Limb (tissue), 2 donors: ENCODE results near the gene AP1G2.
"Not testable (repeated sequence)": the region's sequence is repeated elsewhere in the genome, so short reads cannot be mapped to it uniquely, and the experiment has no call there.

Experiments
- DNase-seq, 2 donors: peaks; one replicate each; pipeline ENCODE4 v3.0.0-alpha.2; 2016; ENCODE audit errors: extremely low spot score in 2 of 2

Gene AP1G2

DNA sequence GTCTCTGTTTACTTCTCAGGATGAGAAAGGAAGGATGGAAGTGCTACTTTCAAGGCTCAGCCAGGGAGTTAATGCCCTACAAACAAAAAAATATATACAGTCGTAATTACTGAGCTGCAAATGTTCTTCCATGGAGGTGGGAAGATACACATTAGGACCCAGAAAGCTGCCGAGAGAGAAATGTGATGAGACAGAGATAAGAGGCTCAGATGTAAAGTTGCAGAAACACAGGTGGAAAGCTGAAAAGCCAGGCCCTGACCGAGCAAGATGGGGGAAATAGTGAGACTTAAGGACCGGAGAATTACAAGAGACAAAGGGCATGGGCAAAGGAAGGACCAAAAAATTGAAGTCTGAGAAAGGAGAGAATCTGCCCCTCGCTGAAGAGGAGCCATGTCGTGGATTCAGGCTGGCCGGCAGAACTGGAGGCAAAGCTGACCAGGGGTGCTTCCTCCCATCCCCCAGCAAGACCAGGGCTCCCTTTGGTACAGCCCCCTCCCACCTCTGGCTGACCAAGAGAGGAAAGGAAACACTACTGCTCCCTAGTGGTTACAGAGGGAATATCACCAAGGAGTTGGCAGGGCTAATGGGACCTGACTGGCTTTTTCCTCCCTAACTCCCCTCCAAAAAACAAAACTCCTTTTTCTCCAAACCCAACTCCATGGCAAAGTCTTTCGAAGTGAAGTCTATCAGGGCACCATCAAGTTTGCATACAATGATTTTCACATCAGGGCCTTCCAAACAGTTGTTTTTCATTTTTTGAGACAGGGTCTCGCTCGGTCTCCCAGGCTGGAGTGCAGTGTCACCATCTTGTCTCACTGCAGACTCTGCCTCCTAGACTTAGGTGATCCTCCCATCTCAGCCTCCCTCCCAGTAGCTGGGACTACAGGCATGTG, 28.1 kb downstream of the AP1G2 start:
- DNase-seq = peak in 1 of 2 donors; percentile 48

DNA sequence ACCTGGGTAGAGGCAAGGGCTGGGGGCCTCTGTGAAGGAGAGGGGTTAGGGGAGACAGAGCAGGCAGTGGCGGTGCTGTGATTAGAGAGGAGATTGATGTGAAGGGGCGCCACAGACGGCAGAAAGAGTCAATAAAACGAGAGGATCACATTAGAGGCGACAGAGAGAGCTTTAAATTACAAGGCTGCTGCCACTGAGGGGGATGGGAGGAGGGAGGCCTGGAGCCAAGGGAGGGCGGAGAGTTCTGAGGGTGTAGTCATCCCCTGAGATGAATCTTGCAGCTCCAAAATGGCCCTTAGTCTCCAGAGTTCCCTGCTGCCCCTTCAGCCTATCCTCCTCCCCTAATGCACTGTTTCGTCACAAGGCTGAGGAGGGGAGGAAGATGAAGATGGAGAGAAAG, 28.8 kb downstream of the AP1G2 start:
- peak in 1 of 2 donors; percentile 65 for DNase-seq

DNA sequence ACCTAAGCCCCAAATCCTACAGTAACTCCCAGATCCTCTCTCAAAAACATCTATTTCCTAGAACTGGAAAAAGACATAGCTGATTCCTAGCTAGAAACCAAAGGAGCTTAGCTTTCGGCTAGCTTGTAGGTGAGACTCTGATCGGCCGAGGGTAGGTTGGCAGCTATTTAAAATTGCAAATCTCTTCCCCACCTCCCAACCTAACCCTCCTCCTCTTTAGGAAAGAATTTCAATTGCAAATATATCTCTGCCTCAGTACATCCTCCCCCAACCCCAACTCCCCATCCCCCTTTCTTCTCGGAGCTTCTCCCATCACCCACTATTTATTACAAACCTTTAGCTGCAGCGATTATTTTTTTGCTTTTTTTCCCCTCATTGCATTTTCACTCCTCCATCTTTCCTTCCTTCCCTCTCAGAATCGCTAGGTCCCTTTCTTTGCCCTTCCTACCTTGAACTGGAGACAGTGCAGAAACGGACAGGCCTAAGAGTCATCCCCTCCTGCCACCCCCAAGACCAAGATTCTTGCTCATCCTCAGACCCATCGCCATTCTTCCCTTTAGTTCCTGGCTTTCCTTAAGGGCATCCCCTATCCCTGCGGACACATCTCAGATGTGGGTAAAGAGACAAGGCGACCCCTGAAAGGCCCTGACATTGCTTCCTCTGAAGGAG, 29.4 kb downstream of the AP1G2 start:
- DNase-seq = no peak

DNA sequence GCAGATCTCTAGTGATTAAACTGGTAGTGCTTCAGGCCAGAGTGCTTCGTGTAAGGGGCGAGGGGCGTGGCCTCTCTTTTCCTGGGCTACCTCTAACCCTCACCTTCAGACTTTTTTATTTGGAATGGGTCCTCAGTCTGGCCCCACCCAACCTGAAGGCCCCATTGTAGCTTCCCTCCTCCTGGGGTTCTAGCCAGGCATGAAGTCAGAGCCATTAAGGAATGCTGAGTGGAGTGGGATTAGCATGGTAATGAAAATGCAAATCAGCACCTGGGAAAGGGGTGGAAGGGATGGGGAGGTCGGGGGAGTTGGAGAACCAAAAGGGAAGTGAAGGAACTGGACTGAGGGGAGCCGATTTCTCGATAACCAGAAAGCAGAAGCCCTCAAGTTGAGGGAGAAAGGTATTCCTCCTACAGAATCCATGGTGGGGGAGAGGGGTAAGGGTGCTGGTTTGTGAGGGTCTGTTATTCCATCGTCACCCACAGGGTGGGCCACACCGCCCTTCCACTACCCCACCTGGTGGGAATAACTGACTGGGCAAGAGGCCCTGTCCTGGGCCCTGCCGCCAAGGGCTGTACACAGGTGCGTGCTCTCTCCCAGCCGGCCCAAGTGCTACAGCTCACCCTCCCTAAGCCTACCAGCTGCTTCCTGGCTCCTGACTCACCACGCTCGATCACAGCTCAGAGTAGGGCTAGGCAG, 30.1 kb downstream of the AP1G2 start:
- no peak for DNase-seq

DNA sequence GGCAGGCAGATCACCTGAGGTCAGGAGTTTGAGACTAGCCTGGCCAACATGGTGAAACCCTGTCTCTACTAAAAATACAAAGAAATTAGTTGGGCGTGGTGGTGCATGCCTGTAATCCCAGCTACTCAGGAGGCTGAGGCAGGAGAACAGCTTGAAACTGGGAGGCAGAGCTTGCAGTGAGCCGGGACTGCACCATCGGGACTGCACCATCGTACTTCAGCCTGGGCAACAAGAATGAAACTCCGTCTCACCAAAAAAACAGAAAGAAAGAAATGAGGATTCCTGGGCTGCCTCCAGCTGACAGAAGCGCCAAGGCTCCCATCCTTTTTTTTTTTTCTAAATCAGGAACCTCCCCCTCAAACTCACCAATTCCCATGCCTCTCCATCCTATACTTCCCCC, 30.7 kb downstream of the AP1G2 start:
- not testable (repeated sequence) for DNase-seq

- DNase-seq = no peak
Measured at GRCh38 chr14:23536494-23536893, 31.1 kb downstream of the AP1G2 start.

DNA sequence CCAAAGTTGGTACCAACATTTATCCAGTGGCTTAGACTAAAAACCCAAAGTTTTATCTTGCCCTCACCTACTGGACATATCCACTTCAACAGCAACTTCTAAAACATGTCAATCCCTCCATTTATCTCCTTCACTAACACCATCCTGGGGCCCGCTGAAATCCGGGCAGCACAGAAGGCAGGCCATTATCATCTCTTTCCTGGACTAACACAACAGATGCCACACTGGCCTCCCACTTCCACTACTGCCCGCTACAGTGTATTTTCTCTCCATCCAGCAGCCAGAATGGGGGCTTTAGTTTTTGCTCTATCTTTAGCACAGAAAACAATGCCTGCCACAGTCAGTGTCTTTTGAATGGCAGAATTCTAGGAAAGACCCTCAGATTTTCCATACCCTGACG, 31.6 kb downstream of the AP1G2 start:
- DNase-seq = no peak

DNA sequence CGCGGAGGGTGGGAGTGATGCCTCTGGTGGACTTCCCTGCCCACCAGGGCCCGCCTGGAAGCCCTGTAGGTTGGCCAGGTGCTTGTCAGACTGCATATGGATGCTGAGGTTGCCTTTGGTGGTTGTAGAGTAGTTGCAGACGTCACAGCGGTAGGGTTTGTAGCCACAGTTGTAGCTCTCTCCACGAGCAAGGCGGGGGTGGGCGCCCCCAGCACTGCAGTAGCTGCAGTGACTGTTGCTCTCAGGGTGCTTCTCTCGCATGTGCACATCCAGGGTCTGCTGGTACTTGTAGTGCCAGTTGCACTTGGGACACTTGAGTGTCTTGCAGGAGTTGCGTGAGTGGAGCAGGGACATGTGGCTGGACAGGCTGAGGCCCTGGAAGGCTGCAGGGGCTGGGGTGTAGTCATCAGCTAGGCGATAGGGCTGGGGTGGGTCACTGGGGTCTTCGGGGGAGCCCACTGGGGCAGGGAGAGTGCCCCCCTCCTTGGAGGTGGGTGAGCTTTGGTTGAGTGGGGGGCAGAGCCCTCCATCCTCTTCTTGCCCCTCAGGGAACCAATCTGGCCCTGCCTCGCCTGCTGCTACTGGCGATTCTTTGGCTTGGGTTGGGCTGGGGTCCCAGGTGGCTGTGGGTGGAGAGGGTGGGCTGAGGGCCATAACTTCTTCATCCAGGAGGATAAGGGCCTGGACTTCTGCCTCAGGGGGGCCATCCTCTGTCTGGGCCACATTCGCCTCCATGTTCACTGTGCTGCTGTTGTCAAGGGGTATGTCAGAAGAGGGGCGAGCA, 33.7 kb downstream of the AP1G2 start:
- no peak for DNase-seq

DNA sequence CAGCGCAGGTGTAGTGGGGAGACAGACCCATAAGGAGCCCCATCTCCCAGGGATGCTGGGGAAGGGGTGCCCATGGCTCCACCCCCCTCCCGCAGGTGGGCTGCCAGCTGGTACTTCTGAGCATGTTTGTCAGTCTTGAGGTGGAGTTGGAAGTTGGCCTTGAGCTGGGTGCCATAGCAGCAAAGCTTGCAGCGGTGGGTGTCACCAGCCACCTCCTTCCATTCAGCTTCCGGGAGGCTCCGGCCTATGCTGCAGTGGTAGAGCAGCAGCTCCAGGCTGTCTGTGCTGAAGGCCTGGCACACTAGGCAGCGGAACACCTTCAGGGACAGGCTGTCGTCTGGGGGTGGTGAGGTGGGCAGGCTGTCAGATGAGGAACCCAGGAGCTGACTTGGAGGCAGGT, 34.9 kb downstream of the AP1G2 start:
- DNase-seq = no peak

DNA sequence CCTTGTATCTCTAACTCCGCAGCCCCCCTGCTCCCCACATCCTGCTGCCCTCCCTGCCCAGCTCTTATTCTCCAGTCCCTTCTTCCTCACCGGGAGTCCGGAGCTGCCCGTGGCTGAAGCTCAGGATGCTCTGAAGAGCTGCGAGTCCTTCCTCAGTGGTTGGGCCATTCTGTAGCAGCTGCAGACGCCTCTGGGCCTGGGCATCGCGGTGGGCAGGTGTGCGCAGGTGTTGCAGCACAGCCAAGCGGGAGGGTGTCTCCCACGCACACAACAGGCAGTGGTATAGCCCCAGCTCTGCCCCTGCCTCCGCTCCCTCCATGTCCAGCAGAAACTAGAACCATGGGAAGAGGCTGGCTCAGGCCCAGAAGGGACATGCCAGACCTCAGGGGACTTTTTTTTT, 36.2 kb downstream of the AP1G2 start:
- DNase-seq = no peak

DNA sequence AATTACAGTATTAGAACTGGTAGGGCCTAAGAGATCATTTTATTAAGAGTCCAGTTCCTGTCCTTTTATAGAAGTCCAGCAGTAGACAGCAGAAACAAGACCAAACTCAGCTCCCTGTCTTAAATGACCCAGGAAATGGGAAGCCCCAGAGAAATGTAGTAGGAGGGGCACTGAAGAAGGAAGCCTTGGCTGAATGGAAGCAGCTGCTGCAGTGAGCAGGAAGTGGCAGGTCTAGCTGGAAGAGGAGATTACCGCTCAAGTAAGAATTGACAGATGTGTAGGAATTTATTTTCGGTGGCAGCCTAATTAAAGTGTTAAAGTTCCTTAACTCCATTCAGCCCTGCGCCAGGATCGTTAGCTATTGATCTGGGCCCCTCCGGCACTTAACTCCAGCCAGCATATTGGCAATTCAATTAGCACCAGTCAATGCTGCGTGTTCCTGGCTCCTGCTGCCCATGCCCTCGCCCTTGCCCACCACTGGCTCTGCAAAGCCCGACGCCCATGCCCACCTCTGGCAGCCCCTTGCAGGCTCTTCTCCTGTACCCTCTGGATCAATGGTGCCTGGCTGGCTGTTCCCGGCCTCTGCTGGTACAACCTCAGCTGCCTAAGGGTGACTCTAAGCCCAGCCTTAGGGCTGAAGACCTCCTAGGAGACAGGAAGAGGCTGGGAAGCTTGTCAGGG, 37.1 kb downstream of the AP1G2 start:
- DNase-seq = no peak

DNA sequence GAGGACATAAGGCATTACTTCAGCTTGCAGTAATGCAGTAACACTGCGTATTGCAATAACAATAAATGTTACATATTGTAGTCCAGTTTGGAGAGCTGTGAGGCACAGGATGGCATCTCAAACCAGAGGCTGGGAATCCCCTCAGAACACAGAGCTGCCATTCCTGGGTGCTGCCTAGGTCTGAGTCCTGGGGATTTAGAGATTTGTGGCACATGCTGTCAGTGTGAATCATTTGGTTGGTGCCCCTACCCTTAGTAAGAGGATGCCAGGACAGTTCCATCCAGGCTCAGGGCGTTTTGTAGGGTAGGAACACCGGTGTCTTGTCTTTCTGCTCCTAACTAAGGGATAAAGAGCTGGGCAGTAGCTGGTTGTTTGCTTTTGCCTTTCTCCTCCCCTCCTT, 38.6 kb downstream of the AP1G2 start:
- no peak for DNase-seq

DNA sequence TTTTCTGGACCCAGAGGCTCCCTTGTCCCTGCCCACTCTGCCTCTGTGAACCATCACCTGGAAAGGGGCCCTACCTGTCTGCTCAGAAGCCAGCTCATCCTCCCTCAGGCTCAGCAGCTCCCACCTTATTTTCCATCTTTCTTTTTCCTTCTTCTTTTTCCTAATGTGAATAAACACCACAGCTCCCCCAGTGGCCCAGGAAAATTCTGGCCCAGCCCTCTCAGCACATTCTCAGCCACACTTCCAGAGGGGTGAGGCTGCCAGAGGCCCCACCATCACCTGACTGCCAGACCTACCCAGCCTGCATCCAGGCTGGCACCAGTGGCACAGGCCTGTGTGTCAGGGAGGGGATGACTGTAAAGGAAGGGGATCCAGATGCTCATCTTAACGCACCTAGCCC, 39.0 kb downstream of the AP1G2 start:
- DNase-seq = no peak

DNA sequence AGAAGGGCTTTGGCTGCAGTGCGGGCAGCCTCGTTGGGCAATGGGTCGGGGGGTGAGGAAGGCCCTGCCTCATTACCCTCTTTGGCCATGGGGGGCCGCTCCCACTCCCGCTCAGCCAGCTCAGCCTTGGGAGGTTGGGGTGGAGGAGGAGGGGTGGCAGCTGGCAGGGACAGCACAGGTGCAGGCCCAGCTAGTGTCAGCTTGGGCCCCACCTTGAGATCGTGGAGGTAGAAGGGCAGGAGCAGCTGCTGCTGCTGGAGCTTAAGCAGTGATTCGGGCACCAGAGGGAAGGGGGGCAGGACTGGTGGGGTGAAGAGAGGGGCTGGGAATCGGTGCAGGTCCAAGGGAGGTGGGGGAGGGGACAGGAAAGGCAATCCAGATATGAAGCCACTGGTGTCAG, 42.0 kb downstream of the AP1G2 start:
- DNase-seq = no peak

DNA sequence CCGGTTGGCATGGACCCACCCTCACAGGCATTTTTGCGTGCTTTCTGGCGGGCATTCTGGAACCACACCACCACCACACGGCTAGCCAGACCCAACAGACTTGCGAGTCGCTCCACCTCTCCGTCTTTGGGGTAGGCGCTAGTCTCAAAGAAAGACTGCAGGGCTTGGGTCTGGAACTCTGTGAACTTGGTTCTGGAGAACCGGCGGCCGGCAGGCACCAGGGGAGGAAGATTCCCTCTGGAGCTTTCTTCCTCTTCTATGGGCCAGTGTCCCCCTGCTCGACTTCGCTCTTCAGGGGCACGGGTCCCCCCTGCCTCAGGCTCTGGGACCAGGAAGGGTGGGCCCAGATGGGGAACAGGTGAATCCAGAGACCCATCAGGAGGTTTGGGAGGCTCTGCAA, 42.6 kb downstream of the AP1G2 start:
- no peak for DNase-seq

- DNase-seq = no peak
Measured at GRCh38 chr14:23523229-23524016, 44.2 kb downstream of the AP1G2 start.

DNA sequence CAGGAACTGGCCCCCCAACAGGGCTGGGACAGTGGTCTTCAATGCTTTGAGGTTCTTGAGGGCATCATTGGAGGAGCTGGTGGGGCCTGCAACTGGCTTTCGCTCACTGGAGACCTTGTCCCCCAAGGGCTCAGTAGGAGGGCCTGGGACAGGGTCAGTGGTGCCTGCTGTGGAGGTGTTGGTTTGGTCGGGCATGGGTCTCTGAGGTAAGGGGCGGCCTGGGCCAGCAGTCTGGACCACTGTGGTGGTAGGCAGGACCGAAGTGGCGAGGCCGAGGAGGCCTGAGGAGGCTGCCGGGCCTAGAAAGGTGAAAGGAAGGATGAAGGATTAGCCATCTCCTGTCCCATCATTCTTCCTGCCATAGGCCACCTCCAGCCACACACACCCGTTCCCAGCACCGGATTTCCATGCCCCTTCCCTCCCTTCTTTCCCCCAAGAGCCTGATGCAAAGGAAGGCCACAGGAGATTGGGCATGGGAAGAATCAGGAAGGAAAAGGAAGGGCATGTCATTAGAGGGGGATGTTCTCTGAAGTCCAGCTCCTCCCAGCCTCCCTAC, 44.9 kb downstream of the AP1G2 start:
- no peak for DNase-seq

DNA sequence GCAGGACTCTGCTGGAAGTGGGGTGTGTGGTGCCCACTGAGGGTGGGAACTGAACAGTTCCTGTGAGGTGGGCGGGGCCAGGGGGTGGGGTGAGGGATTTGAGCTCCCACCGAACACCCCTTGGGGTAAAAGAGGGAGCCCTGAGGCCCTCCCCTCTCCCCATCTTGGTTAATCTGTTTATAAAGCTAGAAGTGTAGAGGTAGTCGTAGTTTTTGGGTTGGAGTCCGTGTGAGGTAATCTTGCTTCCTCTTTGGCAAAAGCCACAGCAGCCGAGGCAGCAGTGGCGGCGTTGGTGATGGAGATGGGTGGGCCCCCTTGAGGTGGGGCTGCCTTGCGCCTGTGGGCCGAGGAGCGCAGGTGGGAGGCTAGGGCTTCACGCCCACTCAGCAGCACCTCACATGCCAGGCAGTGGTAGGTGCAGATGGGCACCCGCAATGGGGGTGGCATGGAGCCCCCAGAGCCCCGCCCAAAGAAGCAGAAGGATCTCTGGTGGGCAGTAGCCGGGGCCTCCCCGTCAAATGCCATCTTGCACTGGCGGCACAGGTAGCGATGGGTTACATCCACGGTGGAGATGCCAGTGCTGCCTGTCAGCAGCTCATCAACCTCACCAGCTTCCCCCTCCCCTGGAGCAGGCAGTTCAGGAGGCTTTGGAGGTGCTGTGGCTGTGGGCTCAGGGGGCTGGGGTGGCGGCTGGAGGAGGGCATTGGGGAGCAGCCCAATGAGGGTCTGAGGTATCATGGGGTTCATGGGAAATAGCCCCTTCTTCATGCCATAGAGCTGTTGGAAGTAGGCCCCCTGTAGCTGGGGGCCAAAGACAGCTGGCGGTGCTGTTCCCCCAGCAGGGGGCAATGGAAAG, 45.6 kb downstream of the AP1G2 start:
- DNase-seq = peak in 1 of 2 donors; percentile 26
